H1 (cell line): Measurements from ENCODE around the gene CACFD1. TPM values are rescaled to one million over a fixed set of nuclear protein-coding genes. Genes with fewer than 3 reads are reported as not detected.

Experiments used
- CTCF ChIA-PET: fragments of 300-600 bp; sonication (Branson Sonifier 250); formaldehyde crosslinking; loops from one replicate; lab custom pipeline; 2021; ENCODE audit not compliant: partially characterized antibody; lab: Charles Lee
- POLR2A ChIA-PET: fragments of 300-600 bp; sonication (Branson Sonifier 250); formaldehyde crosslinking; loops from one replicate; lab custom pipeline; 2021; ENCODE audit warnings: inconsistent platforms; ENCODE audit not compliant: partially characterized antibody; lab: Charles Lee
- DNase-seq, 2 experiments: peaks; one replicate each; pipeline versions ENCODE4 v3.0.0 to v3.0.0-alpha.2; 2010 to 2022; ENCODE audit warnings: low spot score in 2 of 2, low read depth in 1 of 2, mixed read lengths in 1 of 2
- FAIRE-seq: peaks from 2 replicates; lab custom pipeline; 2011; peaks lifted over from hg19 to GRCh38; lab: Jason Lieb, UNC
- H2AFZ ChIP-seq: 2 replicates; pipeline ENCODE4 v1.8.1; 2012; ENCODE audit warnings: low read length, inconsistent platforms
- H2AK5ac ChIP-seq: 2 replicates; pipeline ENCODE4 v1.6.1; 2013; ENCODE audit warnings: low read depth, low read length
- H2BK120ac ChIP-seq: replicated peaks from 2 replicates; pipeline ENCODE3; 2013; ENCODE audit warnings: low read depth, low read length, inconsistent platforms
- H2BK12ac ChIP-seq: 2 replicates; pipeline ENCODE4 v1.6.1; 2013; ENCODE audit warnings: low read depth, low read length
- H2BK15ac ChIP-seq: 2 replicates; pipeline ENCODE4 v1.6.1; 2013; ENCODE audit warnings: low read length
- H2BK20ac ChIP-seq: 2 replicates; pipeline ENCODE4 v1.6.1; 2013; ENCODE audit warnings: low read length
- H2BK5ac ChIP-seq: 2 replicates; pipeline ENCODE4 v1.6.1; 2013; ENCODE audit warnings: low read depth, low read length
- H3K14ac ChIP-seq: 2 replicates; pipeline ENCODE4 v1.6.1; 2013; ENCODE audit warnings: inconsistent platforms; ENCODE audit not compliant: insufficient read length
- H3K18ac ChIP-seq: 2 replicates; pipeline ENCODE4 v1.6.1; 2013; ENCODE audit warnings: low read length; ENCODE audit errors: extremely low read depth
- H3K23ac ChIP-seq: 2 replicates; pipeline ENCODE4 v1.6.1; 2013; ENCODE audit warnings: inconsistent platforms; ENCODE audit not compliant: insufficient read length
- H3K23me2 ChIP-seq: 2 replicates; pipeline ENCODE4 v1.6.1; 2013; ENCODE audit warnings: low read depth, low read length
- H3K27ac ChIP-seq: 2 replicates; pipeline ENCODE4 v1.6.1; 2011; ENCODE audit warnings: low read depth, low read length, inconsistent platforms
- H3K27me3 ChIP-seq, 4 experiments: replicated peaks in 1 of 4; 1 replicate in 1 of 4; 2 replicates in 3 of 4; pipeline versions ENCODE4 v1.6.1 to v1.8.1; 2011 to 2013; ENCODE audit warnings: low read length in 3 of 4, mild to moderate bottlenecking in 3 of 4, inconsistent platforms in 2 of 4, mixed read lengths in 2 of 4, moderate library complexity in 1 of 4; ENCODE audit not compliant: control insufficient read depth in 3 of 4, insufficient read depth in 3 of 4; ENCODE audit errors: extremely low read depth in 1 of 4
- H3K36me3 ChIP-seq, 4 experiments: 2 replicates each; pipeline versions ENCODE4 v1.6.1 to v1.8.1; 2011 to 2013; ENCODE audit warnings: mild to moderate bottlenecking in 4 of 4, low read length in 3 of 4, moderate library complexity in 2 of 4, control low read depth in 1 of 4, inconsistent platforms in 1 of 4; ENCODE audit not compliant: insufficient read depth in 4 of 4, control insufficient read depth in 2 of 4
- H3K4ac ChIP-seq: replicated peaks from 2 replicates; pipeline ENCODE3; 2013; ENCODE audit warnings: low read length, low read depth, mixed read lengths, inconsistent platforms; ENCODE audit not compliant: insufficient read length
- H3K4me1 ChIP-seq, 4 experiments: replicated peaks in 1 of 4; 1 replicate in 1 of 4; 2 replicates in 3 of 4; pipeline versions ENCODE4 v1.6.1 to v1.8.1; 2011 to 2013; ENCODE audit warnings: low read length in 3 of 4, inconsistent platforms in 2 of 4, mixed read lengths in 1 of 4; ENCODE audit not compliant: insufficient read depth in 4 of 4, control insufficient read depth in 3 of 4
- H3K4me2 ChIP-seq, 2 experiments: 2 replicates each; pipeline versions ENCODE4 v1.6.1 to v1.8.1; 2011 to 2013; ENCODE audit warnings: low read depth in 2 of 2, low read length in 2 of 2, control low read depth in 1 of 2, inconsistent platforms in 1 of 2, mild to moderate bottlenecking in 1 of 2; ENCODE audit not compliant: insufficient read depth in 1 of 2
- H3K4me3 ChIP-seq, 4 experiments: fragments of 200-600, 300-600 bp in 1 of 4; sonication (generic), shearing (Covaris generic), sonication (Bioruptor Twin) in 1 of 4; 2 replicates each; pipeline versions ENCODE4 v1.5.1 to v1.8.1; 2011 to 2016; ENCODE audit warnings: low read length in 4 of 4, low read depth in 3 of 4, control low read depth in 2 of 4, inconsistent platforms in 2 of 4, mild to moderate bottlenecking in 2 of 4, mixed read lengths in 1 of 4, moderate library complexity in 1 of 4; ENCODE audit not compliant: insufficient read depth in 2 of 4; ENCODE audit errors: extremely low read depth in 1 of 4
- H3K56ac ChIP-seq: replicated peaks from 2 replicates; pipeline ENCODE3; 2013; ENCODE audit warnings: low read depth, mild to moderate bottlenecking, mixed read lengths, low read length, inconsistent platforms; ENCODE audit not compliant: insufficient read length
- H3K79me1 ChIP-seq: 2 replicates; pipeline ENCODE4 v1.6.1; 2013; ENCODE audit warnings: low read depth, low read length, control low read depth
- H3K79me2 ChIP-seq, 2 experiments: 2 replicates each; pipeline versions ENCODE4 v1.6.1 to v1.8.1; 2012 to 2013; ENCODE audit warnings: low read length in 2 of 2, mild to moderate bottlenecking in 2 of 2, inconsistent platforms in 1 of 2; ENCODE audit not compliant: insufficient read depth in 2 of 2, control insufficient read depth in 1 of 2
- H3K9ac ChIP-seq, 4 experiments: replicated peaks in 1 of 4; 1 replicate in 1 of 4; 2 replicates in 3 of 4; pipeline versions ENCODE4 v1.6.1 to v1.8.1; 2011 to 2013; ENCODE audit warnings: low read depth in 3 of 4, low read length in 3 of 4, control low read depth in 2 of 4, mild to moderate bottlenecking in 2 of 4, moderate library complexity in 2 of 4, inconsistent platforms in 1 of 4; ENCODE audit errors: extremely low read depth in 1 of 4
- H3K9me3 ChIP-seq, 2 experiments: 2 replicates each; pipeline versions ENCODE4 v1.6.1 to v1.8.1; 2012 to 2013; ENCODE audit warnings: mild to moderate bottlenecking in 2 of 2, moderate library complexity in 2 of 2, control low read depth in 1 of 2, inconsistent platforms in 1 of 2, low read depth in 1 of 2, low read length in 1 of 2, mixed read lengths in 1 of 2; ENCODE audit not compliant: insufficient read depth in 2 of 2
- H4K20me1 ChIP-seq, 2 experiments: replicated peaks in 1 of 2; 2 replicates each; pipeline versions ENCODE3 to v1.8.1; 2011 to 2013; ENCODE audit warnings: inconsistent platforms in 2 of 2, low read length in 2 of 2, mild to moderate bottlenecking in 1 of 2; ENCODE audit not compliant: insufficient read depth in 2 of 2, control insufficient read depth in 1 of 2
- H4K5ac ChIP-seq: 2 replicates; pipeline ENCODE4 v1.6.1; 2013; ENCODE audit warnings: low read length, low read depth, mixed read lengths, inconsistent platforms; ENCODE audit not compliant: insufficient read length
- H4K8ac ChIP-seq: 2 replicates; pipeline ENCODE4 v1.8.0; 2013; ENCODE audit warnings: mild to moderate bottlenecking, moderate library complexity, low read length, inconsistent platforms; ENCODE audit not compliant: insufficient read depth; ENCODE audit errors: extremely low read depth
- H4K91ac ChIP-seq: replicated peaks from 2 replicates; pipeline ENCODE3; 2013; ENCODE audit warnings: low read length, mixed read lengths, inconsistent platforms; ENCODE audit not compliant: insufficient read length
- EP300 ChIP-seq, 2 experiments: IDR thresholded peaks; 1 replicate in 1 of 2; 2 replicates in 1 of 2; pipeline ENCODE4 v1.6.1; 2011 to 2012; ENCODE audit warnings: low read depth in 2 of 2, low read length in 2 of 2, mild to moderate bottlenecking in 2 of 2, borderline replicate concordance in 1 of 2, inconsistent platforms in 1 of 2, moderate library complexity in 1 of 2
- FOSL1 ChIP-seq: IDR thresholded peaks from 2 replicates; pipeline ENCODE4 v1.6.1; 2011; ENCODE audit warnings: mild to moderate bottlenecking, low read depth, low read length, moderate library complexity; ENCODE audit not compliant: insufficient read depth
- MAX ChIP-seq: IDR thresholded peaks from 2 replicates; pipeline ENCODE4 v1.6.1; 2012; ENCODE audit warnings: inconsistent platforms
- NANOG ChIP-seq: IDR thresholded peaks from 2 replicates; pipeline ENCODE4 v1.6.1; 2011; ENCODE audit warnings: low read length, low read depth, mild to moderate bottlenecking, inconsistent platforms; ENCODE audit not compliant: insufficient read depth, poor library complexity, severe bottlenecking
- RBBP5 ChIP-seq: IDR thresholded peaks from 2 replicates; pipeline ENCODE4 v1.7.1; 2012; ENCODE audit warnings: low read depth, mild to moderate bottlenecking, inconsistent platforms, low read length, moderate library complexity, borderline replicate concordance
- RNF2 ChIP-seq: fragments of 200-900, 300-1000 bp; sonication (generic); IDR thresholded peaks from 2 replicates; pipeline ENCODE4 v1.7.1; 2016; ENCODE audit warnings: borderline replicate concordance, low read depth, mild to moderate bottlenecking, antibody characterized with exemption, low read length; ENCODE audit not compliant: poor library complexity, severe bottlenecking; ENCODE audit errors: missing control alignments
- TAF1 ChIP-seq: IDR thresholded peaks from 2 replicates; pipeline ENCODE4 v1.6.1; 2011; ENCODE audit warnings: mild to moderate bottlenecking, low read depth, low read length
- TBP ChIP-seq: IDR thresholded peaks from 2 replicates; pipeline ENCODE4 v1.6.1; 2011; ENCODE audit warnings: low read depth, low read length, improper control_type of control experiment
- WGBS, 2 experiments: shearing (Covaris generic) in 1 of 2; methylation state at CpG; one replicate each; pipeline versions ENCODE4 v1.1.6 to v1.1.7; 2013 to 2015; ENCODE audit warnings: low lambda C conversion rate in 2 of 2, mixed read lengths in 2 of 2, inconsistent platforms in 1 of 2, low coverage in 1 of 2, missing lambda C conversion rate in 1 of 2; ENCODE audit not compliant: insufficient replicate concordance in 2 of 2, insufficient coverage in 1 of 2, insufficient read length in 1 of 2; ENCODE audit errors: extremely low coverage in 1 of 2, missing lambda C conversion rate in 1 of 2; 5-methylcytosine and 5-hydroxymethylcytosine counted together
- polyA plus RNA-seq, 7 experiments: library from polyadenylated mRNA; depleted of rRNA in 3 of 7; stranded (reverse) in 5 of 7; unstranded in 2 of 7; fragments of >200 nt in 5 of 7; fragments of 200-250 nt in 2 of 7; gene quantifications; 1 replicate in 5 of 7; 2 replicates in 1 of 7; 4 replicates in 1 of 7; pipeline versions ENCODE4 v1.2.1 to v1.2.3, GENCODE V29; 2011 to 2013; ENCODE audit warnings: missing spikeins in 2 of 7, mixed read lengths in 2 of 7
- total RNA-seq: library from RNA; stranded (reverse); fragmentation: NEBNext Ultra II Directional; extraction: Animal tissue kit (Norgen Biotek cat#: 25700); gene quantifications from 2 replicates; pipeline ENCODE4 v1.2.1, GENCODE V29; 2021

CACFD1 gene
- total and polyA plus RNA-seq, 2 of the 8 experiments (the other 6 are each of a cell fraction or from before 2014, with no cell fraction given): 13.4 to 15.5 TPM

DNA sequence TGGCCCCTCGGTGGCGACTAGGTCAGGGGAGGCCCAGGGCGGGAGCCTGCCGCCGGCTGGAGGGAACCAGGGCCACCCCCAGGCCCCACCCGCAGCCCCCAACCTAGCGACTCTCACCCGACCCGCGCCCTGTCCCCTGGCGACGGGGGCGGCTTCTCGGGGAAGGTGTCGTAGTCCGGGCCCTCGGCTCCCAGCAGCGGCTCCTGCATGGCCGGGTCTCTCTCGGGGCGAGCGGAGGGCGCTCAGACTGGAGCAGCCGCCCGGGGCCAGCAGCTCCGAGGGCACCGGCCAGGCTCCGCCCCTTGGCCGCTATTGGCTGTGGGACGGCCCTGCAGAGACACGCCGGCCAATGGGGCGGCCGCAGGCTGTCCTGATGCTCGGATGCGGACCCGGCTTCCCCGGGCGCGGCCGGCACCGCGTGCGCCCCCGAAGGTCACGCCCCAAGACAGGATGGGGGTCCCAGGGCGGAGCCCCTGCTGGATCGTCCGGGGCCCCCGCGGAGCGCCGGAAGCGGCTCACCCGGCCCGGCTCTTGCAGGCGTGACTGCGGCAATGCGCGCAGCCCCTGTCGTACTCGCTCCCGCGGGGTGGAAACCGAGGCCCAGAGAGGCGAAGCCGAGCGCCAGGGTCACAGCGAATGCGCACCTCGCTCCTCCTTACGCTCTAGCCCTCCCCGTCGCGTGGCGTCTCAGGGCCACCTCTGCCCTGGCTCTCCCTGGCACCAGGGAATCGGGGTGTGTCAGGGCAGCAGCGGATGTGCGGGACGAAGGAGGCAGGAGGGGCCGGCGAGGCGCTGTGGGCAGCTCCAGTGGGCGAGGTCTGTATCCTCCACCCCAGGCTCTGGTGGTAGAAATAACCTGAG is 19.3 kb downstream of the CACFD1 start, which contains the start of gene SLC2A6:
SLC2A6 (minus strand) TSS at position 249 of the 861 bp plus-strand sequence; CDS start at position 209, 40 bp downstream.
- peak within 1 kb of the TSS; percentile 51 for H3K14ac ChIP-seq
- WGBS, 2 experiments: 2% methylated on average over 79 of the region's 84 CpGs; no CpG with 5 or more reads in 1 of the 2 experiments
- peaks cover 0 to 7% (median 4%) of the 10 kb centered on the region in 4 experiments; a peak in 6 of 7 replicates for H3K4me1 ChIP-seq
- TF ChIP-seq MAX (peak; percentile 86), EP300 (IDR thresholded peaks at IDR 0.05; ENCODE audit: borderline replicate concordance in 1 of 2, low read depth in 2 of 2, low read length in 2 of 2) (no peak), NANOG (no peak), TAF1 (peak; percentile 77; the same call in 1 of the 2 replicates), FOSL1 (no peak), RBBP5 (no peak), TBP (peak; percentile 53; the same call in 1 of the 2 replicates), RNF2 (no peak)

More for the DNA sequence above, 19.3 kb downstream of the CACFD1 start, which contains the start of gene SLC2A6:
- H2BK15ac ChIP-seq: peak within 1 kb of the TSS; percentile 5; the same call in 1 of the 2 replicates
- H2AFZ ChIP-seq: peak within 1 kb of the TSS; percentile 54; the same call in 1 of the 2 replicates
- peaks cover 2 to 19% of the 10 kb centered on the region in 2 experiments for H4K20me1 ChIP-seq
- H3K4ac ChIP-seq: peak within 1 kb of the TSS; percentile 4
- H3K56ac ChIP-seq: peak within 1 kb of the TSS; percentile 69
- H3K4me2 ChIP-seq: peak within 1 kb of the TSS; percentile 89 to 95
- peak within 1 kb of the TSS; percentile 96 for H4K91ac ChIP-seq
- CTCF ChIA-PET: interaction anchor here (0.6 to 3.4 kb wide), 12 partner anchors 8 to 278 kb away, joined by 3 to 13 read pairs (median 4); no protein-coding TSS in a partner anchor
- peak within 1 kb of the TSS; percentile 73 for H3K18ac ChIP-seq
- 0 out of 2 replicates have a peak within 1 kb of the TSS, but pooled peaks have one; percentile 57 for H2BK5ac ChIP-seq
- H2BK20ac ChIP-seq: no peak within 1 kb of the TSS
- 0 out of 2 replicates have a peak within 1 kb of the TSS, but pooled peaks have one; percentile 65 for H2AK5ac ChIP-seq
- no peak within 1 kb of the TSS for H3K27ac ChIP-seq
- H3K79me2 ChIP-seq: peaks cover 0 to 6% of the 10 kb centered on the region in 2 experiments; a peak in 1 of 4 replicates
- POLR2A ChIA-PET: interaction anchor here (0.5 to 3.4 kb wide), 10 partner anchors 11 to 200 kb away, joined by 3 to 19 read pairs (median 4); partner anchors contain the start of genes CACFD1, MED22, REXO4 and RPL7A
- peak within 1 kb of the TSS; percentile 87 for H4K8ac ChIP-seq
- H2BK120ac ChIP-seq: peak within 1 kb of the TSS; percentile 88
- peaks cover 0 to 14% (median 6%) of the 10 kb centered on the region in 4 experiments; a peak in 5 of 8 replicates for H3K36me3 ChIP-seq
- FAIRE-seq (no peak), DNase-seq (peak; percentile 74 to 94)
- H3K4me3 ChIP-seq: peak within 1 kb of the TSS; percentile 57 to 81 (median 60)
- H3K79me1 ChIP-seq: peaks cover 2% of the 10 kb centered on the region; the same call in 1 of the 2 replicates
- H4K5ac ChIP-seq: peak within 1 kb of the TSS; percentile 86
- H3K9me3 ChIP-seq: no peaks in the 10 kb centered on the region
- H3K9ac ChIP-seq: peak within 1 kb of the TSS in 3 of 4 experiments; percentile 35 to 37 (median 37); a peak in 4 of 7 replicates
- H3K23ac ChIP-seq: no peak within 1 kb of the TSS
- peaks cover 0 to 4% (median 0%) of the 10 kb centered on the region in 4 experiments; a peak in 2 of 7 replicates for H3K27me3 ChIP-seq
- peaks cover 6% of the 10 kb centered on the region; the same call in 1 of the 2 replicates for H3K23me2 ChIP-seq
- peak within 1 kb of the TSS; percentile 68; the same call in 1 of the 2 replicates for H2BK12ac ChIP-seq
